HG03196 (cell line): Measurements from ENCODE around the gene STK11.

ENCODE experiments used
- ATAC-seq: cut with Tn5 transposase; IDR thresholded peaks from one replicate; pipeline ENCODE4 v1.9.1; 2021; ENCODE audit not compliant: unreplicated experiment

The STK11 gene

DNA sequence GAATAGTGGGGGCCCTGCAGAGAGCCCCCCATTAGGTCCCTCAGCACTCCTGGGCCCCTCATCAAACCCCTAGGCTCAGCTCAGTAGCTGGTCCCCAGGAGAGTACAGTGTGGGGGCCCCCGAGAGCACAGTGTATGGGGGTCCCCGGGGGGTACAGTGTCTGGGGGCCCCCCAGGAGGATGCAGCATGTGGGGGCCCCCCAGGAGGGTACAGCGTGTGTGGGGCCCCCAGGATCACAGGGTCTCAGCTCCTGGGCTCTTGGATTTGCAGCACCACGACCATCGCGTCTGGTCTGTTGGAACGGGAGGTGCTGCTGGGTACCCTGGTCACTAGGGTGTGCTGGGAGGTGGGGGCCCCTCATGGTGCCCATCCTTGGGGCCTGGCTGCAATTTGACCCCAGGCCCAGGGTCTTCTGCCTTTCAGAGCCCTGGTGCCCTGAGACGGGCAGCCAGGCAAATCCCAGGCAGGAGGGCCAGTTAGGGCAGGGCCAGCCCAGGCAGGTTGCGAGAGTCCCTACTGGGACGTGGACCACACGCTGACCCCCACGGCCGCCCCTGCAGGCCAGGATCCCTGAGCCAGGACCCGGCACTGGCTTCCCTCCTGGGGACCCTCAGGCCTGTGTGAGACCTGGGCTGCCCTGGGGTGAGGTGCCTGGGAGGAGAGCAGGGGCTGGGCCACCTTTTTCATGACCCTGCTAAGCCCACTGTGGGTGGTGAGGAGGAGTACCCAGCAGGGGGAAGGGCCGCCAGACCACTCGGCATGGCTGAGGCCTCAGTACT, 18.7 kb downstream of the STK11 start:
- ATAC-seq, result no peak

DNA sequence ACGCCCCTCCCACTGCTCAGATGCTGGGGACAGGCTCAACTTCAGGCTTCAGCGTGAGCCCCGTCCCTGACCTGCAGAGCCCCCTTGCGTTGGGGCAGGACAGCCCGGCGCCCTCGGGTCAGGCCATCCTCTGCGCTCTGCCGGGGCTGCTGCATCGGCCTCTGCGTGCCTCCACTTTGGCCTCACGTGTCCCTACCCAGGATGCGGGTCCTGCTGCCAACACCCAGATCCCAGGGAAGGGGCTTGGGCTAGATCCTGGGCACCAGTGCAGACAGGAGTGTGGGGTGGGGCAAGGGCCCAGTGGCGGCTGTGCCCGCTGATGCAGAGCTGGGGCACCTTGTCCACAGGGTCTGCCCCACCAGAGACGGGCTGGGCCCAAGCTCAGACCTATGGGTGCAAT, 19.3 kb downstream of the STK11 start:
- ATAC-seq, result no peak

DNA sequence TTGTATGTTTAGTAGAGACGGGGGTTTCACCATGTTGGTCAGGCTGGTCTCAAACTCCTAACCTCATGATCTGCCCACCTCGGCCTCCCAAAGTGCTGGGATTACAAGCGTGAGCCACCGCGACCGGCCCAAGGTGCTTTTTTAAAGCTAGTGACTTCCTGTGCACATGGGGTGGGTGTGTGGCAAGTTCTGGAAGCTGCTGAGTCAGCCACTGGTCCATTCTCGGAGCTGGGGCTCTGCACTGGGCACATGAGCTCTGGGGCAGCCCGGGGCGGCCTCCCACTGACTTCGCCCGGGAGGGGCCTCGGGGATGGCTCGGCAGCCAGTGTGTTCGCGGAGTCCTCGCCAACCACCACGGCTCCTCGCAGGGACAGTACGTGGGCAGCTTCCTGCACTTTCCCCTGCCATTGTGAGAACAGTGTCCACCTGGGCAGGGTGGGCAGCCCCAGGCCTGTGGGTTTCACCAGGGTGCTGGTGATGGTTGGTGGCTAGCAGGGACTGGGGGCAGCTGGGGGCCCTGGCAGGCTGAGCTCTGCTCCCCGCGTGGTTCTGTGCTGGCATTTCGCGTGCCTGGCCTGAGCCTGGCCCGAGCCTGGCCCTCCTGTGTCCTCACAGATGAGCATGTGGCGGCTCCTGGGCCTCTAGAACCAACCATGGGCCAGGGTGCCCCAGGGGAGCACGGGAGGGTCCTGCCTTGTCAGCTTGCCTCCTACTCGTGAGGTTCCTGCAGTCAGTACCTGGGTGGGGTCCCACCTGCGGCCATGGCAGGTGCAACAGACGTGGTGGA, 20.1 kb downstream of the STK11 start:
- ATAC-seq, result no peak

DNA sequence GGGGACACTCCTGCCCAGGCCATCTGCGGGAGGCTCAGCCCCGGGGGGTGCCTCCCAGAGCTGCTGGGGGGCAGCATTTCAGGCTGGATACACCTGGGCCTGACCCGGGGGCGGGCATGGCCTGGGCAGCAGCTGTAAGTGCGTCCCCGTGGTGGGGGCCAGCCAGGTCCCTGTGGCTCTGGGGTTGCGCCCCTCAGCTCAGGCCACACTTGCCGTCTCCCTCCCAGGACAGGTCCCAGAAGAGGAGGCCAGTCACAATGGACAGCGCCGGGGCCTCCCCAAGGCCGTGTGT, 20.6 kb downstream of the STK11 start:
- no peak for ATAC-seq

DNA sequence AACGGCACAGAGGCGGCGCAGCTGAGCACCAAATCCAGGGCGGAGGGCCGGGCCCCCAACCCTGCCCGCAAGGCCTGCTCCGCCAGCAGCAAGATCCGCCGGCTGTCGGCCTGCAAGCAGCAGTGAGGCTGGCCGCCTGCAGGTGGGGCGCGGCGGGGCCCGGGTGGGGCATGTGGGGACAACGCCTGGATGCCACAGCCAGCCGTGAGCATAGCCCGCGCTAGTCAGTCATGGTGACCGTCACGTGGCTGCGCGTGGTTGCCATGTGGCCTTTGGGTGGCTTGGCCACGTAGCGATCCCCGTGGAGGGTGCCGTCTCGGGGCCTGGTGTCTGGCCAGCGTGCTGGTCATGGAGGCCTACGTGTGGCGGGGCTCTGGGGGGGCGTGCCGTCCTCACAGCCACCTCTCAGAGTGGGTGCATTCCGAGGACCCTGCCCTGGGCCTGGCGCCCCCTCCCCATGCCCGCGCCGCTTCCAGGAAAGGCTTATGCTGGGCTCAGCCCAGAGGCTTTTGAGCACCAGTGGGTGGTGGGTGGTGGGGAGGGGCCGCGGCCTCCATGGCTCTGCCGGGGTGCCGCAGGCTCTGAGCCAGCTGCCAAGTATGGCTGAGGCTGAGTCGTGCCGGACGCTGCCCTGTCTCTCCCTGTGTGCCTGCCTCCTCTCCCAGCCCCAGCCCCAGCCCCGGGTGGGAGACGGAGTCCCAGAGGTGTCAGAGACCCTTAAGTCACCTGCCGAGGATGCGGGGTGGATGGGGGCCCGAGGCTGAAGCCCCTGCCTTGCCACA, 21.1 kb downstream of the STK11 start:
- ATAC-seq, result no peak

DNA sequence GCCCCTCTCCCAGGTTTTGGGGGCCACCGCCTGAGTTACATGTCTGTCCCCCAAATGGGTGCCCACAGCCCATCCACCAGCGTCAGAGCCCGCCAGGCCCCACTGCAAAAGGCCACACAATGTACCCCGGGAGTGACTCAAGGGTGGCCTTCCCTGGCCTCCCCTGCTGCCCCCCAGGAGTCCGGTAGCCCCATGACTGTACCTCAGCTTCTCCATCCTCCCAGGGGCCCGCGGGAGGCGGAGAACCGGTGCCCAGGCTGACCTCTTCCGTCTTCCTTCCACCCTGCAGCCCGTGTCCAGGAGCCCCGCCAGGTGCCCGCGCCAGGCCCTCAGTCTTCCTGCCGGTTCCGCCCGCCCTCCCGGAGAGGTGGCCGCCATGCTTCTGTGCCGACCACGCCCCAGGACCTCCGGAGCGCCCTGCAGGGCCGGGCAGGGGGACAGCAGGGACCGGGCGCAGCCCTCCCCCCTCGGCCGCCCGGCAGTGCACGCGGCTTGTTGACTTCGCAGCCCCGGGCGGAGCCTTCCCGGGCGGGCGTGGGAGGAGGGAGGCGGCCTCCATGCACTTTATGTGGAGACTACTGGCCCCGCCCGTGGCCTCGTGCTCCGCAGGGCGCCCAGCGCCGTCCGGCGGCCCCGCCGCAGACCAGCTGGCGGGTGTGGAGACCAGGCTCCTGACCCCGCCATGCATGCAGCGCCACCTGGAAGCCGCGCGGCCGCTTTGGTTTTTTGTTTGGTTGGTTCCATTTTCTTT, 21.9 kb downstream of the STK11 start:
- ATAC-seq, result no peak

DNA sequence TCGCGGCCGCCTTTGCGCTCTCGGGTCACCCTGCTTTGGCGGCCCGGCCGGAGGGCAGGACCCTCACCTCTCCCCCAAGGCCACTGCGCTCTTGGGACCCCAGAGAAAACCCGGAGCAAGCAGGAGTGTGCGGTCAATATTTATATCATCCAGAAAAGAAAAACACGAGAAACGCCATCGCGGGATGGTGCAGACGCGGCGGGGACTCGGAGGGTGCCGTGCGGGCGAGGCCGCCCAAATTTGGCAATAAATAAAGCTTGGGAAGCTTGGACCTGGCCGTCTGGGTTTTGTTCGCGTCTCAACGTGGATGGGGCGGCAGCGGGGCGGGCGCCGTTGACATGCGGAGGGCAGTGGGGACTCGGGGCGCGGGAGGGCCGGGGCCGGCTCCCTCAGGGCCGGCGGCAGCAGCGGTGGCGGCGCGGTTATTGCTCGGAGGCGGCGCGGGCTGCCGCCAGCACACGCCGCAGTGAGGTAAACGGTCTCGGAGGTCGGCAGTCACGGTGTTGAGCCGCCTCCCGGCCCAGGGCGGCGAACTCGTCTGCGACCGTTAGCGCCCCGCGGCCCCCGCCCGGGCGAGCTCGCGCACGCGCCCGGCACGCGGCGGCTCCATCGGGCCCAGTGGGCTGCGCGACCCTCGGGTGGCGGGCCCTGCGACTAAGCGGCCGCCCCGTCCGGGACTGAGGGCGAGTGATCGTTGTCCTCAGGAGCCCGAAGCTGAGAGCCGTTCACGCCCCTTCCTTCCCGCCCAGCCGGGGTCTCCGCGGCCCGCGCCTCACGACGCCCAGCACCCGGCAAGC, 22.8 kb downstream of the STK11 start:
- ATAC-seq, result no peak

DNA sequence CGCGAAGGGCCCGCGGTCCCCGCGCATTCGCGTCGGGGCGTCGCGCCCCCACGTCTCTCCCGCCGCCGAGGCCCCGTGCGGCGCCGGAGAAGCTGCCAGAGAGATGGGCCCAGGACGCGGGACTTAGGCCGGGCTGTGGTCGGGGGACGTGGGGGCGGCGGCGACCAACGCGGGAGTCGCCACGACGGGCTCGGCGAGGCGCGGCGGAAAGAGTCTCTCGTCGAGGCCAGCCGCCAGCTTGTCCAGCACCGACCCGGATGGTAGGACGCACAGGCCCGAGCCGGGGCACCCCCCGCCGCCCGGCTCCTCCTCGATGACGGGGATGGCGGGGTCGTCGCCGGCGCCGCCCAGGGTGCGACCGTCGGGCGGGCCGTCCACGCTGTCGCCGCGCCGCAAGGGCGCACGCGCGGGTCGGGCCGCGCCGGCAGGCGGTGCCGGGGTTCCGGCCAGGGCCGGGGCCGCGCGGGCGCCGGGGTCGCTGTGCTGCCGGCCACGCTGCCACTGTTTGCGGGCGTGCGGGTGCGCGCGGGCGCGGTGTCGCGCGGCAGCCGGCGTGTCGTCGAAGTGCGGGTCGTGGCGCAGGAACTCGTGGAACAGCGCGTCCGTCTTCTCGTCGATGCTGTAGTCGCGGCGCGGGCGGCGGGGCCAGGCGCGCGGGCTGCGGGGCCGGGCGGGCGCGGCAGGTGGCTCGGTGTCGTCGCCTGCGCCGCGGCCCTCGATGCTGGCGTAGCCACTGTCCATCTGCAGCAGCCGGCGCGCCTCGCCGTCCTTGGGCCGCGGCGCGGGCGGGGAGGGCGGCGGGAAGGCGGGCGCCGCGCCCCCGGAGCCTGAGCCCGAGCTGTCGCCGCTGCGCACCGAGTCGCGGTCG, 23.7 kb downstream of the STK11 start:
- ATAC-seq, result no peak

DNA sequence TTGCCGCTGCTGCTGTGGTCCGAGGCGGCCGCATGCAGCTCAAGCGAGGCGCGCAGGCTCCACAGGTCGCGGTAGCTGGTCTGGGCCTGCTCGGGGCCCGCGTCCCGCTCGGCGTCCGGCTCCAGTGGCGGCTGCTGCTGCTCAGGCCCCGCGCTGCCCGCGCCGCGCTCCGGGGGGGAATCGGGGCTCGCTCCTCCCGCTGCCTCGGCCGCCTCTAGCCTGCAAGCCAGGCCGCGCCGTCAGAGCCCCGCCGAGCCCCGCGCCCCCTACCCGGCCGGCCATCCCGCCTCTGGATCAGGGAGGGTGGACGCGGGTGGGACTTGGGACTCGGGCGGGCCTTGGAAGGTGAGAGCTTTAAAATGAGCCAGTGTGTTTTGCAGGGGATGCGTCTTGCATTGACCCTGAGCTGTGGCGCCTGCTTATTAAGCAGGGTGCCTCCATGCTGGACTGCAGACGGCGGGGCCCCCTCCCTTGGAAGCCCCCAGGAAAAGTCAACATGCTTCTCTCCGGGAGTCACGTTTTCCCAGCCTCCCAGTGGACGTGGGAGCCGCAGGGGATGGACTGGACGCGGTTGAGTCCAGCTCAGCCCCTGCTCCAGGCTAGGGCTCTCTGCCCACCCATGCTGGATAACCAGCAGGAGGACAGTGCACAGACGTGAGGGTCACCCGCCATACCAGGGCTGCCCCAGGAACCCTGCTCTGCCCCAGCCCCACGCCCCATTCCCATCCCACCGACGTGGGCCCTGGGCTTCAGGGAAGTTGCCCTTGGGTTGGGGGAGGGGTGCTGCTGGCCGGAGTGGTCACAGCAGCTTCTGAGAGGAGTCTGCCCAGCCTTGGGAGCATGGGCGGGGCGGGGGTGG, 24.6 kb downstream of the STK11 start:
- no peak for ATAC-seq

DNA sequence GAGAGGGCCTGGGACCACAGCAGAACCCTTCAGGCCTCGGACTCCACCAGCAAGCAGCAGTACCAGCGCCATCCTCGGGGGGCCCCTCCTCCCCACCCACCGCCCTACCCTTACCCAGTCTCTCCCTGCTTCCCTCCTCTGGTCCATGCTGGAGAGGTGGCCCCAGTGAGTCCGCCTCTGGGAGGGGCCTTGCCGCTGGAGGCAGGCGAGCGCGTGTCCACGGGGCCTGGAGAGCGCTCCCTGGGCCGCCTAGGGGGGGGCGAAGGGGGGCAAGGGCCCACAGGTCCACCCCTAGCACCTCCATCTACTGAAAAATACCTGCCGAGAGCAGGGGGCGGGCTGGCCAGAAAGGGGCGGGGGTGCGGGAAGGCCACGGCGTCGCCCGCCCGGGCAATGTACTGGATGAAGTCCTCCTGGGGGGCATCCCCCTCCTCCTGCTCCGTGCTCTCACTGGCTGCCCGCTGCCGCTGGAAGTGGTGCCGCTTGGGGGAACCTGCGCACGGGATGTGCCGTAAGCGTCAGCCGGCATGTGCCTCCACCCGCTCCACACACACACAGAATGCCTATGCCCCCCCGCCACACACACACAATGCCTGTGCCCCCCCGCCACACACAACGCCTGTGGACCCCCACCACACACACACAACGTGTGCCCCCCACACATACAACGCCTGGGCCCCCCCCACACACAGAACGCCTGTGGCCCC, 25.4 kb downstream of the STK11 start:
- ATAC-seq, result no peak

DNA sequence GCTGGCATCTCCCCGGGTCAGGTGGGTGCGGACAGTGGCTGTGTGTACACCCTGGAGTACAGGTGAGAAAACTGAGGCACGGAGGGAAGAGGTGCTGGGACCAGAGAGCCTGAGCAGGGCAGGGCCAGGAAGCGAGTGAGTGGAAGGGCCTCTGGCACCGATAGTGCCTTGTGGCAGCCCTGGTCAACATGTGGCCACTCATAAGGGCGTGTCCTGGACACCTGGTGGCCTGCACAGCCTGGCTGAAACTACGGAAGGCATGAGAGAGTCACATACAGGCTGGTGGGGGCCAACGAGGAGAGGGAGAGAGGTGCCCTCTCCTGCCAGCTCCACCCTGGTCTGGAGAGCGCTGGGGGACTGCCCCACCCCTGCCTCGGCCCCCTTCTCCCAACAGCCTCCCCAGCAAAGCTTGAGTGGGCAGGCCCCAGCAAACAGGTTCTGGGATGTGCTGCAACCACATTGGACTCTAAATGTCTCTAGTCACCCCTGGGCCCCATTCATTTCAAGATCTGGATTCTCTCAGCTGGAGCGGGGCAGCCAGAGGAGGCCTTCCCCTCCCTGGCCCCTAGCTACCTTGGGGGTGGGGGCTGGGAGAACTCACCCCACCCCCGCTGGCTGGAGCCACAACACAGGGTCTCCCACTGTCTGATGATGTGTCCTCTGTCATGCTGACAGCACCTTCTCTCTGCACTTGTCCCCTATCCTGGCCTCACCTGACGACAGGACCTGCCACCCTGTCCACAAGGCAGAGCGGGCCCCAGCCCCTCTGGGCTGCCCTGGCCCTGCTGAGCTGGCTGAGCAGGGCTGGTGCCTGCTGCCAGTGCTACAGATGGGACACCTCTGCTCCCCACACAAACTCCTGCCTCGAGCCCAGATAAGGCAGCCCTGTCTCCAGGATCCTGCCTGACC, 26.4 kb downstream of the STK11 start:
- ATAC-seq, result no peak

DNA sequence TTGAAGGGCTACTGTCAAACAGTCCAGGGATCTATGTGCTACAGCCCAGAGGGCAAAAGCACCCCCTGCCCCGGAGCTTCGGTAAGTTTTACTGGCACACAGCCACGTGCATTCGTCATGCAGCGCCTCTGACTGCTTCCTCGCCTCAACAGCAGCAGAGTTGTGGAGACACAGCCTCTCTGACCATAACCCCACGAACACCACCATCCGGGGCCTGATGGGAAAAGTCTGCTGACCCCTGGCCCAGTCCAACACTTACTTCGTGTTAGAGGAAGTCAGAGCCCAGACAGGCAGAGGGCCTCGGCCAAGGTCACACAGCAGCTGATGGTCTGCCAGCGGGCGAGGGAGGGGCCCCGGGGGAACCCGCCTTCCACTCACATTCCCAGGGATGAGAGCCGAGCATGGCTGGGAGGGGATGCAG, 27.1 kb downstream of the STK11 start:
- no peak for ATAC-seq

DNA sequence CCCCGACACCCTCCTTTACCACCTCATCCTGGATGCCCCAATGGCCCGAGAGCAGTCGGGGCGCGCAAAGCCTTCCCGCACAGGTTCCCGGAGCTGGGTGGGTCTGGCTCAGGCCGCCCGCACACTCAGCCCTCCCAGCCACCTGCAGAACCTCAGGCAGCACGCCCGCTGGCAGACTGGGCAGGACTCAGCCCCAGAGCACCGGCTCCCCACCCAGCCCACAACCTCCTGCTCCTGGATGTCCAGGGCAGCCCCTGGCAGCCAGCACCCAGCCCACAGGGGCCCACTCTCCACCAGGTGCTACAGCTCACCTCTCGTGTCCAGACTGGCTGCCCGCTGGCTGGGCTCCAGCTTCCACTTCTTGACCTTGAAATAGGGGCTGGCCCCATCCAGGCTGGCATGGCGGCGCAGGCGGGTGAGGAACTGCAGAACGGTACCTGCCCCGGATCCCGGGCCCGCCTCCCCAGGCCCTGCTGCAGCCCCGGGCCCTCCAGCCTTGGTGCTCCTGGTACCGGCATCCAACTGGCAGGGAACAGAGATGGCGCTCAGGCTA, 27.6 kb downstream of the STK11 start:
- ATAC-seq, result no peak

DNA sequence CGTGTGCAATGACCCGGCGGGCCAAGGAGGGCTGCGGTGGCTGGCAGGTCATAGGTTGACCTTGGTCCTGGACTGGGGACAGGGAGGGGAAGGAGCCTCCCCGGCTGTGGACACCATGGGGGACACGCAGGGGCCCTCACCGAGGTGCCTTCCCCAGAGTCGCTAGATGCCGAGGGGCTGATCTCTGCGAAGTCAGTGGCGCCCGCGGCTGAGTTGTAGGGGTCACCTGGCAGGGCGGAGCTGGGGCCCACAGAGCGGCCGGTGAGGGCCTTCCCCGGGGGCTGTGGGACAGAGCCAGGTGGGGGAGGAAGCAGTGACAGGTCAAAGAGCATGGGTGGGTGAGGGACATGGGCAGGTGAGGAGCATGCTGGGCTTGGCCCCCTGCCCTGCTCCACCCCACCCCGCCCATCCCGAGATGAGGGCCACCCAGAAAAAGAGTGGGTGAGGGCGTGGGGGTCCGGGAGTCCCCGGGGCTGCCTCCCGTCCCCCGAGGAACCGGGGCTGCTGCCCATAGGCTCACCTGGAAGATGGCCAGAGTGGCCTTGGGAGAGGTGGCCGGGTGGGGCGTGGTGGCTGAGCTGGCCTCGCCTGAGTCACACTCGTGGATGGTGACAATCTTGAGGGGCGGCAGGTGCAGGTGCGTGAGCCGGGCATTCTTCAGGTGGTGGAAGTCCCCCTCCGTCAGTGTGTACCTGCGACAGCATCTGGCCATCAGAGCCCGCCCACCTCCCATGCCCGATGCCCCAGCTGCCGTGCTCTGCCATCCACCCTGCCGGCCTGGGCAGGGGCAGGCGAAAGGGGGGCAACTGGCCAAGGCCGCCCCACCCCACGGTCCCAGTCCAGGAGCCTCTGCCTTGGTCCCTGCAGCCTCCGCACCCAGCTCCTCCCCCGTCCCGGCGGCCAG, 28.7 kb downstream of the STK11 start:
- ATAC-seq, result no peak

DNA sequence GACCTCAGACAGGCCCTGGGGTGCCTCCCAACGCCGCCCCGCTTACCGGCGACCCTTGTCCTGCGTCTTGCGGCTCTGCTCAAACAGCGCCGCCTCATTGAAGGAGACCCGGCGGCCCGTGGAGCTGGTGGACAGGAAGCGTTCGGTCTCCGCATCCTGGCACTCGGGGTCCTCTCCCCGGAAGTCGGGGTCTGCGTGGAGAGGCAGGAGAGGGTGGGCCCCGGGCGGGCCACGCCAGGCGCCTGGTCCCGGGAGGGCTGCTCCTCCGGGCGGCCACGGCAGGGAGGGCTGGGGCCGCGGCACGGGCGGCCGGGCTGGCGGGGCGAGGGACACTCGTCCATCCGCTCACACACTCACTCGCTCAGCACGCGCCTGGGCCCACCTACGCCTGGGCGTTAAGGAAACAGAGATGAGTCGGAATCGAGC, 29.4 kb downstream of the STK11 start:
- ATAC-seq, result no peak
